GM12878 (cell line): Measurements from ENCODE around the gene DENND6A. TPM values are rescaled to one million over a fixed set of nuclear protein-coding genes. Genes with fewer than 3 reads are reported as not detected.
A peak's percentile ranks its signal among the peaks of the same experiment; 100 is the strongest.

Experiments
- ATF7 ChIP-seq: fragments of 450-650 bp; IDR thresholded peaks from 2 replicates; pipeline ENCODE4 v1.6.1; 2016; ENCODE audit warnings: low read depth, mild to moderate bottlenecking
- BHLHE40 ChIP-seq, 2 experiments: fragments of 450-650 bp in 1 of 2; IDR thresholded peaks; 2 replicates each; pipeline ENCODE4 v1.6.1; 2011 to 2017; ENCODE audit warnings: low read depth in 2 of 2, borderline replicate concordance in 1 of 2, improper control_type of control experiment in 1 of 2, low read length in 1 of 2, mild to moderate bottlenecking in 1 of 2
- BRCA1 ChIP-seq: IDR thresholded peaks from 2 replicates; pipeline ENCODE4 v1.6.1; 2011; ENCODE audit warnings: low read depth, low read length, improper control_type of control experiment
- CBX5 ChIP-seq: sonication (generic); IDR thresholded peaks from 2 replicates; pipeline ENCODE4 v1.6.1; 2016; ENCODE audit warnings: low read depth, moderate library complexity, mild to moderate bottlenecking, inconsistent platforms
- EP300 ChIP-seq, 2 experiments: fragments of 150-350 bp in 1 of 2; IDR thresholded peaks; 2 replicates each; pipeline ENCODE4 v1.6.1; 2011 to 2012; ENCODE audit warnings: low read depth in 2 of 2, low read length in 2 of 2, borderline replicate concordance in 1 of 2, improper control_type of control experiment in 1 of 2, inconsistent platforms in 1 of 2; ENCODE audit not compliant: control insufficient read depth in 1 of 2
- GABPA ChIP-seq: IDR thresholded peaks from 2 replicates; pipeline ENCODE4 v1.6.1; 2014; ENCODE audit warnings: antibody characterized with exemption, low read depth, mild to moderate bottlenecking, inconsistent platforms
- JUNB ChIP-seq: IDR thresholded peaks from 2 replicates; pipeline ENCODE4 v1.6.1; 2016; ENCODE audit warnings: antibody characterized with exemption, mild to moderate bottlenecking
- NBN ChIP-seq: fragments of 450-650 bp; IDR thresholded peaks from 2 replicates; pipeline ENCODE4 v1.6.1; 2016
- NFYA ChIP-seq: IDR thresholded peaks from 2 replicates; pipeline ENCODE4 v1.6.1; 2011; ENCODE audit warnings: low read depth, mild to moderate bottlenecking, low read length, improper control_type of control experiment, borderline replicate concordance
- NFYB ChIP-seq: IDR thresholded peaks from 2 replicates; pipeline ENCODE4 v1.6.1; 2011; ENCODE audit warnings: low read depth, mild to moderate bottlenecking, low read length, improper control_type of control experiment, moderate library complexity; ENCODE audit not compliant: insufficient read depth
- NR2F1 ChIP-seq: fragments of 450-650 bp; conservative IDR thresholded peaks from 2 replicates; pipeline ENCODE4 v1.6.1; 2017; ENCODE audit warnings: mild to moderate bottlenecking
- POLR2A ChIP-seq: IDR thresholded peaks from 2 replicates; pipeline ENCODE4 v1.6.1; 2011; ENCODE audit warnings: low read depth, mild to moderate bottlenecking, low read length
- POLR2AphosphoS5 ChIP-seq: IDR thresholded peaks from 2 replicates; pipeline ENCODE4 v1.6.1; 2011; ENCODE audit warnings: mild to moderate bottlenecking, low read length, inconsistent platforms
- POU2F2 ChIP-seq: IDR thresholded peaks from 3 replicates; pipeline ENCODE4 v1.6.1; 2011; ENCODE audit warnings: low read depth, mild to moderate bottlenecking, low read length, borderline replicate concordance
- RBBP5 ChIP-seq: fragments of 200-600 bp; sonication (generic); conservative IDR thresholded peaks from 2 replicates; pipeline ENCODE4 v1.6.1; 2016
- RCOR1 ChIP-seq: conservative IDR thresholded peaks from 2 replicates; pipeline ENCODE4 v1.6.1; 2012; ENCODE audit warnings: low read depth, low read length, improper control_type of control experiment
- RELA ChIP-seq: fragments of 450-650 bp; IDR thresholded peaks from 2 replicates; pipeline ENCODE4 v1.8.0; 2014; ENCODE audit warnings: borderline replicate concordance; ENCODE audit not compliant: partially characterized antibody
- SREBF2 ChIP-seq: IDR thresholded peaks from 2 replicates; pipeline ENCODE4 v1.6.1; 2012; ENCODE audit warnings: mild to moderate bottlenecking, low read length
- SRF ChIP-seq, 2 experiments: IDR thresholded peaks; 2 replicates each; pipeline ENCODE4 v1.6.1; 2011; ENCODE audit warnings: low read depth in 2 of 2, low read length in 2 of 2, mild to moderate bottlenecking in 1 of 2, moderate library complexity in 1 of 2
- TARDBP ChIP-seq: IDR thresholded peaks from 2 replicates; pipeline ENCODE4 v1.6.1; 2016; ENCODE audit warnings: borderline replicate concordance
- ZNF384 ChIP-seq: IDR thresholded peaks from 2 replicates; pipeline ENCODE4 v1.6.1; 2012; ENCODE audit warnings: low read depth, mild to moderate bottlenecking, low read length, improper control_type of control experiment, borderline replicate concordance
- polyA plus RNA-seq, 11 experiments: library from polyadenylated mRNA; depleted of rRNA in 4 of 11; unstranded in 6 of 11; stranded (reverse) in 5 of 11; fragments of >200 nt; fragmentation: Nextera tagmentation in 4 of 11; fragmentation: Illumina TruSeq in 1 of 11; extraction: Ambion mirVana in 4 of 11; extraction: Trizol in 1 of 11; gene quantifications; 1 replicate in 1 of 11; 2 replicates in 10 of 11; pipeline versions ENCODE4 v1.2.1 to v1.2.3, GENCODE V29; 2011 to 2016; ENCODE audit warnings: inconsistent platforms in 2 of 11, missing spikeins in 2 of 11, low read depth in 1 of 11
- total RNA-seq, 4 experiments: library from RNA; depleted of rRNA in 3 of 4; stranded (reverse); fragments of >200 nt in 3 of 4; fragmentation: Illumina TruSeq in 1 of 4; extraction: Trizol in 1 of 4; gene quantifications; 2 replicates each; pipeline versions ENCODE4 v1.2.1 to v1.2.3, GENCODE V29; 2013 to 2021
- TF ChIP-seq, protein P1 (sequence below): fragments of 450-650 bp; IDR thresholded peaks from 2 replicates; pipeline ENCODE4 v1.6.1; 2017; ENCODE audit warnings: mild to moderate bottlenecking, moderate library complexity
- TF ChIP-seq, protein P2 (sequence below): fragments of 450-650 bp; IDR thresholded peaks from 2 replicates; pipeline ENCODE4 v1.6.1; 2016; ENCODE audit warnings: mild to moderate bottlenecking
- TF ChIP-seq, protein P3 (sequence below): fragments of 450-650 bp; IDR thresholded peaks from 2 replicates; pipeline ENCODE4 v1.6.1; 2014; ENCODE audit warnings: mild to moderate bottlenecking

The DENND6A gene
- total and polyA plus RNA-seq, 10 of the 15 experiments (the other 5 are each of a cell fraction or from before 2014, with no cell fraction given), result 1.8 to 15.3 (median 10.3) TPM

DNA sequence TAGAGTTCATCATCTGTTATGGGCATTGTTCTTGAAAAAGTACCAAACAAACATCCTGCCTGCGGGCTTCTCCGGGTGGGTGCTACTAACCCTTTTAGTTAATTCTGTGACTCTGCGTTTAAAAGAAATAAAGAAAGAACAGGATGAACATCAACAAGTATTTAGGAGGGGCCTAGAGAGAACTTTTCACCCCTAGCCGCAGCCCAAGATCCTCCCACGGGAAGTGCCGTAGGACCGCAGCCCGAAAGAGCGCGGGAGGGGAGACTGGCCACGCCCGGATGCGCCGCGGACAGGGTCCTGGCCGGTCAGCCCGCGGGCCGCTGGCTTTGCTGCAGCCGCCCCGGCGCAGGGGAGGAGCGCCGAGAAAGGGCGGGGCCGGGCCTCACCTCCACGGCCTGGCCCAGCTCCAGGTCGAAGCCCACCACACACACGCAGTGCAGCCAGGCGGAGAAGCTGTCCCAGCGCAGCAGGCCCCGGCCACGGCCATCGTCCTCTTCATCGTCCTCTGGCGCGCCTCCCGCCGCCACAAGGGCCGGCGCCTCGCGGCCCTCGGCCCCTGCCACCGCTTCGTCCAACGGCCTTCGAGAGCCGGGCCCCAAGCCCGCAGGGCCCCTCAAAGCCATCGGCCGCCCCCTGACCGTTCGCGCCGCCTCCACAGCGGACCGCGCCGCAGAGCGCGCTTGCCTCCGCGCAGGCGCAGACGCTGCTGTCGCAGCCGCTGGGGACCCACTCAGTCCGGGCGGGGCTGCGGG is at the start of gene DENND6A (continued):
- TF ChIP-seq TARDBP, result no peak
- TF ChIP-seq, protein P1, sequence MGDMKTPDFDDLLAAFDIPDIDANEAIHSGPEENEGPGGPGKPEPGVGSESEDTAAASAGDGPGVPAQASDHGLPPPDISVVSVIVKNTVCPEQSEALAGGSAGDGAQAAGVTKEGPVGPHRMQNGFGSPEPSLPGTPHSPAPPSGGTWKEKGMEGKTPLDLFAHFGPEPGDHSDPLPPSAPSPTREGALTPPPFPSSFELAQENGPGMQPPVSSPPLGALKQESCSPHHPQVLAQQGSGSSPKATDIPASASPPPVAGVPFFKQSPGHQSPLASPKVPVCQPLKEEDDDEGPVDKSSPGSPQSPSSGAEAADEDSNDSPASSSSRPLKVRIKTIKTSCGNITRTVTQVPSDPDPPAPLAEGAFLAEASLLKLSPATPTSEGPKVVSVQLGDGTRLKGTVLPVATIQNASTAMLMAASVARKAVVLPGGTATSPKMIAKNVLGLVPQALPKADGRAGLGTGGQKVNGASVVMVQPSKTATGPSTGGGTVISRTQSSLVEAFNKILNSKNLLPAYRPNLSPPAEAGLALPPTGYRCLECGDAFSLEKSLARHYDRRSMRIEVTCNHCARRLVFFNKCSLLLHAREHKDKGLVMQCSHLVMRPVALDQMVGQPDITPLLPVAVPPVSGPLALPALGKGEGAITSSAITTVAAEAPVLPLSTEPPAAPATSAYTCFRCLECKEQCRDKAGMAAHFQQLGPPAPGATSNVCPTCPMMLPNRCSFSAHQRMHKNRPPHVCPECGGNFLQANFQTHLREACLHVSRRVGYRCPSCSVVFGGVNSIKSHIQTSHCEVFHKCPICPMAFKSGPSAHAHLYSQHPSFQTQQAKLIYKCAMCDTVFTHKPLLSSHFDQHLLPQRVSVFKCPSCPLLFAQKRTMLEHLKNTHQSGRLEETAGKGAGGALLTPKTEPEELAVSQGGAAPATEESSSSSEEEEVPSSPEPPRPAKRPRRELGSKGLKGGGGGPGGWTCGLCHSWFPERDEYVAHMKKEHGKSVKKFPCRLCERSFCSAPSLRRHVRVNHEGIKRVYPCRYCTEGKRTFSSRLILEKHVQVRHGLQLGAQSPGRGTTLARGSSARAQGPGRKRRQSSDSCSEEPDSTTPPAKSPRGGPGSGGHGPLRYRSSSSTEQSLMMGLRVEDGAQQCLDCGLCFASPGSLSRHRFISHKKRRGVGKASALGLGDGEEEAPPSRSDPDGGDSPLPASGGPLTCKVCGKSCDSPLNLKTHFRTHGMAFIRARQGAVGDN, result no peak; the same call in none of the 2 replicates
- no peak for TF ChIP-seq SRF (IDR thresholded peaks at IDR 0.05; ENCODE audit: low read depth in 2 of 2, low read length in 2 of 2)
- TF ChIP-seq POLR2A, result peak; percentile 92
- no peak for TF ChIP-seq SREBF2
- TF ChIP-seq BRCA1, result no peak
- TF ChIP-seq RCOR1, result no peak
- TF ChIP-seq GABPA, result no peak
- no peak for TF ChIP-seq EP300 (IDR thresholded peaks at IDR 0.05; ENCODE audit: borderline replicate concordance in 1 of 2, control insufficient read depth in 1 of 2, low read depth in 2 of 2, low read length in 2 of 2)
- peak; percentile 86 for TF ChIP-seq POLR2AphosphoS5
- TF ChIP-seq, protein P2, sequence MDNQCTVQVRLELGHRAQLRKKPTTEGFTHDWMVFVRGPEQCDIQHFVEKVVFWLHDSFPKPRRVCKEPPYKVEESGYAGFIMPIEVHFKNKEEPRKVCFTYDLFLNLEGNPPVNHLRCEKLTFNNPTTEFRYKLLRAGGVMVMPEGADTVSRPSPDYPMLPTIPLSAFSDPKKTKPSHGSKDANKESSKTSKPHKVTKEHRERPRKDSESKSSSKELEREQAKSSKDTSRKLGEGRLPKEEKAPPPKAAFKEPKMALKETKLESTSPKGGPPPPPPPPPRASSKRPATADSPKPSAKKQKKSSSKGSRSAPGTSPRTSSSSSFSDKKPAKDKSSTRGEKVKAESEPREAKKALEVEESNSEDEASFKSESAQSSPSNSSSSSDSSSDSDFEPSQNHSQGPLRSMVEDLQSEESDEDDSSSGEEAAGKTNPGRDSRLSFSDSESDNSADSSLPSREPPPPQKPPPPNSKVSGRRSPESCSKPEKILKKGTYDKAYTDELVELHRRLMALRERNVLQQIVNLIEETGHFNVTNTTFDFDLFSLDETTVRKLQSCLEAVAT, result no peak; the same call in 1 of the 2 replicates
- no peak for TF ChIP-seq NFYA
- TF ChIP-seq JUNB, result no peak
- TF ChIP-seq RBBP5, result no peak
- peak; percentile 83 for TF ChIP-seq NR2F1
- TF ChIP-seq NBN, result no peak
- TF ChIP-seq BHLHE40 (IDR thresholded peaks at IDR 0.05; ENCODE audit: borderline replicate concordance in 1 of 2, low read depth in 2 of 2, low read length in 1 of 2), result peak in 1 of 2 experiments; percentile 99; a peak in 2 of 4 replicates
- TF ChIP-seq POU2F2, result peak; percentile 53; the same call in 1 of the 3 replicates
- TF ChIP-seq CBX5, result no peak
- TF ChIP-seq ATF7, result no peak
- peak; percentile 61 for TF ChIP-seq RELA
- TF ChIP-seq, protein P3, sequence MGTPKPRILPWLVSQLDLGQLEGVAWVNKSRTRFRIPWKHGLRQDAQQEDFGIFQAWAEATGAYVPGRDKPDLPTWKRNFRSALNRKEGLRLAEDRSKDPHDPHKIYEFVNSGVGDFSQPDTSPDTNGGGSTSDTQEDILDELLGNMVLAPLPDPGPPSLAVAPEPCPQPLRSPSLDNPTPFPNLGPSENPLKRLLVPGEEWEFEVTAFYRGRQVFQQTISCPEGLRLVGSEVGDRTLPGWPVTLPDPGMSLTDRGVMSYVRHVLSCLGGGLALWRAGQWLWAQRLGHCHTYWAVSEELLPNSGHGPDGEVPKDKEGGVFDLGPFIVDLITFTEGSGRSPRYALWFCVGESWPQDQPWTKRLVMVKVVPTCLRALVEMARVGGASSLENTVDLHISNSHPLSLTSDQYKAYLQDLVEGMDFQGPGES, result peak; percentile 40; the same call in 1 of the 2 replicates
- no peak for TF ChIP-seq ZNF384
- no peak for TF ChIP-seq NFYB
